HFF-Myc (cell line): ENCODE data around the gene TLR9.

Experiments used
- DNase-seq: peaks from one replicate; pipeline ENCODE4 v3.0.0-alpha.2; 2011; ENCODE audit warnings: low read depth; ENCODE audit errors: extremely low read depth
- H3K4me3 ChIP-seq: replicated peaks from 2 replicates; pipeline ENCODE4 v1.5.1; 2011; ENCODE audit warnings: low read depth, mild to moderate bottlenecking, control low read depth, low read length
- TF ChIP-seq, protein P1 (sequence below): IDR thresholded peaks from 2 replicates; pipeline ENCODE4 v1.5.1; 2012; ENCODE audit warnings: mild to moderate bottlenecking, low read depth, low read length, control low read depth; ENCODE audit errors: missing control alignments

TLR9 gene

DNA sequence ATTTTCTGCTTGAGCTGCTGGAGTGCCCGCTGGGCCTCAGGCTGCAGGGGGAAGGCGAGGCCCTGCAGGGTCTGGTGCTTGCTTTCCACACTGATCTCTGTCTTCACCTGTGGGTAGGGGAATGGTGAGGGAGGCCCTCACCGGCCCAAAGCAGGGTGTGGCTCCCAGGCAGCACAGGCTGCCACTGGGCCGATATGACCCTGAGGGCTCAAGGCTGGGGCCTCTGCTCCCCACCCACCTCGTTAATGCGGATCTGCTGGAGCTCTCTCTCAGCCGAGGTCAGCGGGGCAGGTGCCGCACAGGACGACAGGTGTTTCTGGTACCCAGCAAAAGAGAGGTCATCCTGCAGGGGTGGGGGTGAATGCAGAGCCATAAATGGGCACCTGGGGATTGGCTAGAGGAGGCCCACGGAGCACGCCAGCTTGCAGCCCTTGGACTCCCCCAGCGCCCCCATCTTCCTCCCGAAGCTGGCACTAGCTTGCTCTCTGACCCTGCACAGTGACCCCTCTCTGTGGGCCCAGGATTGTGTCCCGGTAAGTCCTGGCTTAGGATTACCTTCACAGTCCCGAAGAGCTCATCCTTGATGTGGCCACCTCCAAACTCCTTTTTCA is 5.5 kb upstream of the TLR9 start:
- no peak overlapping the region for H3K4me3 ChIP-seq
- no peak for DNase-seq
- TF ChIP-seq, protein P1, sequence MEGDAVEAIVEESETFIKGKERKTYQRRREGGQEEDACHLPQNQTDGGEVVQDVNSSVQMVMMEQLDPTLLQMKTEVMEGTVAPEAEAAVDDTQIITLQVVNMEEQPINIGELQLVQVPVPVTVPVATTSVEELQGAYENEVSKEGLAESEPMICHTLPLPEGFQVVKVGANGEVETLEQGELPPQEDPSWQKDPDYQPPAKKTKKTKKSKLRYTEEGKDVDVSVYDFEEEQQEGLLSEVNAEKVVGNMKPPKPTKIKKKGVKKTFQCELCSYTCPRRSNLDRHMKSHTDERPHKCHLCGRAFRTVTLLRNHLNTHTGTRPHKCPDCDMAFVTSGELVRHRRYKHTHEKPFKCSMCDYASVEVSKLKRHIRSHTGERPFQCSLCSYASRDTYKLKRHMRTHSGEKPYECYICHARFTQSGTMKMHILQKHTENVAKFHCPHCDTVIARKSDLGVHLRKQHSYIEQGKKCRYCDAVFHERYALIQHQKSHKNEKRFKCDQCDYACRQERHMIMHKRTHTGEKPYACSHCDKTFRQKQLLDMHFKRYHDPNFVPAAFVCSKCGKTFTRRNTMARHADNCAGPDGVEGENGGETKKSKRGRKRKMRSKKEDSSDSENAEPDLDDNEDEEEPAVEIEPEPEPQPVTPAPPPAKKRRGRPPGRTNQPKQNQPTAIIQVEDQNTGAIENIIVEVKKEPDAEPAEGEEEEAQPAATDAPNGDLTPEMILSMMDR: no peak

GRCh38 chr3:52230461-52230860 is 5.0 kb upstream of the TLR9 start:
- no peak for DNase-seq
- TF ChIP-seq, protein P1: no peak
- no peak overlapping the region for H3K4me3 ChIP-seq

- DNase-seq: no peak
- H3K4me3 ChIP-seq: no peak overlapping the region
- TF ChIP-seq, protein P1: no peak
Observed at GRCh38 chr3:52229656-52230055, 4.2 kb upstream of the TLR9 start.

DNA sequence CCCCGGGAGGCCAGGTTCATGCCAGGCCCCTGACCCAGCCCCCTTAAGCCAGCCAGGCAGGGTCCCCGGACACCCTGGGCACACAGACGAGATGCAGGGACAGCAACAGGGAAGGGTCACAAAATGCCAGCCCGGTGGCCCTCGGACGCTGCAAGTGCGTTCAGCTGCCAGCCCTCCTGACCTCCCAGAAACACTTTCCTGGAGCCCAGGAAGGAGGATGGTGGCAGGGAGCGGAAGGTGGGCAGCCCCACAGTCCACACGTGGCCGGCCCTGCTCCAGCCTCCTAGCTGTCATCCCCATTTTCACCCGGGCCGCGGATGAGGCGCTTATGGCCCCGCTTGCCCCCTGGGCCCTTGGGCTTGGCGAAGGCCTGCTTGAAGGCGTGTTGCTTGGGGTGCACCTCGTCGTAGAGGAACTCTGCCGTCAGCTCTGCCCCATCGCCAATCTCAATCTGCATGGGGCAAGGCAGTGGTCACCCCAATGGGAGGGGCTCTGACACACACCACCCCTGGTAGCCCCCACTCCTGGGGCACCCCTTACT is 3.4 kb upstream of the TLR9 start:
- DNase-seq: no peak
- TF ChIP-seq, protein P1: no peak
- H3K4me3 ChIP-seq: no peak overlapping the region

GRCh38 chr3:52228266-52228665 is 2.8 kb upstream of the TLR9 start:
- DNase-seq: no peak
- TF ChIP-seq, protein P1: no peak
- no peak overlapping the region for H3K4me3 ChIP-seq

DNA sequence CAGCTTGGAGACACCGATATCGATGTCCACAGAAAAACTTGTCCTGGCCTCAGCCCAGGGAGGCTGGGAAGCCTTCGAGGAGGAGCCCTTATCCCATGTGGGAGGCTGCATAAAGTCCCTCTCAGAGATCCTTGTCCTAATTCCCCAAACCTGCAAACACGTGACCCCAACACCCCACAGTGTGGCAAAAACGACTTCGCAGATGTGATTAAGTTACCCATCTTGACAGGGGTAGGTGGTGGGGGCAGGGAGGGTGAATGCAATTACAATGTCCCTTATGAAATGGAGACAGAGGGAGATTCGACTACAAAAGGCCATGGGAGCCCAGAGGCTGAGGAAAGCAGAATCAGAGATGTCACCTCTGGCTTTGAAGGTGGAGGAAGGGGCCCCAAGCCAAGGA is 2.3 kb upstream of the TLR9 start:
- no peak for DNase-seq
- TF ChIP-seq, protein P1: no peak
- no peak overlapping the region for H3K4me3 ChIP-seq

DNA sequence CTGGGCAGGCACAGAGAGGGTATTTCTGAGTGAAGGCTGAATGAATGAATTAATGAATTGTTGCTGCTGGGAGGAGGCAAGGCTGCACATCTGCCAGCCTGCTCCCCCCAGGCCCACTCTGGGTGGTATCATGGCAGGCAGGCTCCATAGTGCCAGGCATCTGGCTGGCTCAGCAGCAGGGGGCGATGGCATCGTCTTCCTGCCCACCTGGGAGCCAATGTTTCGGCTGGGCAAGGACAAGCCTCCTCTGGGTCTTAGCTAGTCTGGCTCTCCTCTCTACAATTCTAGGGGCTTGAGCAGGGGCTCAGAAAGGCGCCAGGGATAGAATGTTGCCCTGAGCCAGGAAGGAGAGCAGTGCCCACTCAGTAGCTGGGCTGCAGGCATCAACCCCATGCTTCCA is 1.7 kb upstream of the TLR9 start:
- no peak for DNase-seq
- TF ChIP-seq, protein P1: peak; percentile 11
- H3K4me3 ChIP-seq: no peak overlapping the region
